Osteocyte (in vitro differentiated cells): Measurements from ENCODE around the gene ZBTB12. TPM values are rescaled to one million over a fixed set of nuclear protein-coding genes. Genes with fewer than 3 reads are reported as not detected.

Experiments used
- DNase-seq: peaks from one replicate; pipeline ENCODE4 v3.0.0; 2021; ENCODE audit warnings: mixed read lengths; ENCODE audit not compliant: unreplicated experiment; ENCODE audit errors: extremely low spot score
- H3K27ac Mint-ChIP-seq: one replicate; pipeline ENCODE4 v1.8.0; 2021; ENCODE audit warnings: mild to moderate bottlenecking, mixed read lengths; ENCODE audit not compliant: unreplicated experiment
- H3K27me3 Mint-ChIP-seq: one replicate; pipeline ENCODE4 v1.8.0; 2021; ENCODE audit warnings: mixed read lengths; ENCODE audit not compliant: unreplicated experiment
- H3K36me3 Mint-ChIP-seq: one replicate; pipeline ENCODE4 v1.8.0; 2021; ENCODE audit warnings: mixed read lengths; ENCODE audit not compliant: unreplicated experiment
- H3K4me1 Mint-ChIP-seq: one replicate; pipeline ENCODE4 v1.8.0; 2021; ENCODE audit warnings: mixed read lengths; ENCODE audit not compliant: unreplicated experiment
- H3K4me3 Mint-ChIP-seq: one replicate; pipeline ENCODE4 v1.8.0; 2021; ENCODE audit warnings: mild to moderate bottlenecking, moderate library complexity, mixed read lengths; ENCODE audit not compliant: unreplicated experiment
- H3K9me3 Mint-ChIP-seq: one replicate; pipeline ENCODE4 v1.8.0; 2021; ENCODE audit warnings: mixed read lengths; ENCODE audit not compliant: unreplicated experiment
- total RNA-seq: library from RNA; stranded (reverse); gene quantifications from 2 replicates; pipeline ENCODE4 v1.2.1, GENCODE V29; 2021
- TF ChIP-seq, protein P1 (sequence below): fragments of 200-600 bp; sonication (generic); IDR thresholded peaks from 2 replicates; pipeline ENCODE4 v1.5.0; 2021; ENCODE audit warnings: antibody characterized with exemption, mild to moderate bottlenecking, moderate library complexity

ZBTB12 gene
- total RNA-seq, 1 donor from 2014 or later: 8.8 TPM

GRCh38 chr6:31906122-31906521 lies 4.2 kb upstream of the ZBTB12 start:
- H3K36me3 Mint-ChIP-seq: peaks cover 1% of the 10 kb centered on the region
- TF ChIP-seq, protein P1, sequence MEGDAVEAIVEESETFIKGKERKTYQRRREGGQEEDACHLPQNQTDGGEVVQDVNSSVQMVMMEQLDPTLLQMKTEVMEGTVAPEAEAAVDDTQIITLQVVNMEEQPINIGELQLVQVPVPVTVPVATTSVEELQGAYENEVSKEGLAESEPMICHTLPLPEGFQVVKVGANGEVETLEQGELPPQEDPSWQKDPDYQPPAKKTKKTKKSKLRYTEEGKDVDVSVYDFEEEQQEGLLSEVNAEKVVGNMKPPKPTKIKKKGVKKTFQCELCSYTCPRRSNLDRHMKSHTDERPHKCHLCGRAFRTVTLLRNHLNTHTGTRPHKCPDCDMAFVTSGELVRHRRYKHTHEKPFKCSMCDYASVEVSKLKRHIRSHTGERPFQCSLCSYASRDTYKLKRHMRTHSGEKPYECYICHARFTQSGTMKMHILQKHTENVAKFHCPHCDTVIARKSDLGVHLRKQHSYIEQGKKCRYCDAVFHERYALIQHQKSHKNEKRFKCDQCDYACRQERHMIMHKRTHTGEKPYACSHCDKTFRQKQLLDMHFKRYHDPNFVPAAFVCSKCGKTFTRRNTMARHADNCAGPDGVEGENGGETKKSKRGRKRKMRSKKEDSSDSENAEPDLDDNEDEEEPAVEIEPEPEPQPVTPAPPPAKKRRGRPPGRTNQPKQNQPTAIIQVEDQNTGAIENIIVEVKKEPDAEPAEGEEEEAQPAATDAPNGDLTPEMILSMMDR: no peak

GRCh38 chr6:31905041-31905440 lies 3.2 kb upstream of the ZBTB12 start:
- no peak overlapping the region for H3K27ac Mint-ChIP-seq
- H3K4me3 Mint-ChIP-seq: no peak overlapping the region
- H3K36me3 Mint-ChIP-seq: peaks cover 1% of the 10 kb centered on the region
- H3K4me1 Mint-ChIP-seq: peaks cover 19% of the 10 kb centered on the region
- TF ChIP-seq, protein P1: no peak
- no peak for DNase-seq
- H3K9me3 Mint-ChIP-seq: no peaks in the 10 kb centered on the region
- peaks cover 4% of the 10 kb centered on the region for H3K27me3 Mint-ChIP-seq

More at GRCh38 chr6:31906122-31906521, 4.2 kb upstream of the ZBTB12 start:
- H3K4me3 Mint-ChIP-seq: no peak overlapping the region
- peaks cover 4% of the 10 kb centered on the region for H3K27me3 Mint-ChIP-seq
- H3K9me3 Mint-ChIP-seq: no peaks in the 10 kb centered on the region
- H3K27ac Mint-ChIP-seq: no peak overlapping the region
- no peak for DNase-seq
- H3K4me1 Mint-ChIP-seq: peaks cover 24% of the 10 kb centered on the region

GRCh38 chr6:31903957-31904356 lies 2.1 kb upstream of the ZBTB12 start:
- H3K4me1 Mint-ChIP-seq: peaks cover 23% of the 10 kb centered on the region
- TF ChIP-seq, protein P1: no peak
- no peak overlapping the region for H3K27ac Mint-ChIP-seq
- peaks cover 4% of the 10 kb centered on the region for H3K27me3 Mint-ChIP-seq
- no peak for DNase-seq
- no peaks in the 10 kb centered on the region for H3K9me3 Mint-ChIP-seq
- no peak overlapping the region for H3K4me3 Mint-ChIP-seq
- peaks cover 1% of the 10 kb centered on the region for H3K36me3 Mint-ChIP-seq

DNA sequence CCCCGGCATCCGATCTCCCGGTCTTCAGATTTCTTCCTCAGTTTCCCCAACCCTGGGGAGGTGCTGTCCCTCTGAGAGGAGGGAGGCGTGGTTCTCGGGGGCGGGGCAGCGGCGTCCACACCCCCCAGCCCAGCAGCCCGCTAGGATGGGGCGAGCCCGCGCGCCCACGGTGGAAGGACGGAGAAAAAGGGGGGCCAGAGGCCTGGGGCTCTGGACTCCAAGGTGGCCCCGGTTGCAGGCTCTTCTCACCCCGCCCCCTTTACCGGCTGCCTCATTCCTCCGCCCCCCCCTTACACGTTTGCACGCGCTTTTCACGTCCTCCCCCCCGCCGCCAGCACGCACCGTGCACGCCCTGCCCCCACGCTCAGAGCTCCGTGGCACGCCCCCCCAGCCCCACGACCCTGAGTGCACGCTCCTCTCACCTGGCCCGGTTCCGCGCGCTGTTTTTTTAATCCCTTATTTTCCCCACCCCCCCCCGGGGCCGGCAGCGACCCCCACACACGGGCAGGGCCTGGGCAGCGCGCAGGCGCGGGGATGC lies 402 bp downstream of the ZBTB12 start:
- H3K27ac Mint-ChIP-seq: peak overlapping the region; percentile 41
- TF ChIP-seq, protein P1: no peak
- H3K4me3 Mint-ChIP-seq: peak overlapping the region; percentile 82
- H3K4me1 Mint-ChIP-seq: peaks cover 22% of the 10 kb centered on the region
- peaks cover under 1% of the 10 kb centered on the region for H3K36me3 Mint-ChIP-seq
- no peak for DNase-seq
- no peaks in the 10 kb centered on the region for H3K9me3 Mint-ChIP-seq
- H3K27me3 Mint-ChIP-seq: peaks cover 4% of the 10 kb centered on the region

- H3K27me3 Mint-ChIP-seq: peaks cover under 1% of the 10 kb centered on the region
- H3K27ac Mint-ChIP-seq: peak overlapping the region; percentile 41
- no peaks in the 10 kb centered on the region for H3K36me3 Mint-ChIP-seq
- H3K9me3 Mint-ChIP-seq: no peaks in the 10 kb centered on the region
- H3K4me1 Mint-ChIP-seq: peaks cover 25% of the 10 kb centered on the region
- H3K4me3 Mint-ChIP-seq: peak overlapping the region; percentile 82
- DNase-seq: no peak
- TF ChIP-seq, protein P1: no peak
Observed at GRCh38 chr6:31900917-31901414, 920 bp downstream of the ZBTB12 start.
